Neuronal stem cell (in vitro differentiated cells): ENCODE results near the gene KRT3.

Source experiments
- DNase-seq: peaks from one replicate; pipeline ENCODE4 v3.0.0-alpha.2; 2013; ENCODE audit warnings: low spot score
- H2AFZ ChIP-seq: one replicate; pipeline ENCODE4 v1.6.1; 2013; ENCODE audit warnings: mild to moderate bottlenecking, low read length, inconsistent platforms
- H2AK5ac ChIP-seq: 2 replicates; pipeline ENCODE4 v1.6.1; 2013; ENCODE audit warnings: low read depth, mild to moderate bottlenecking, inconsistent platforms, low read length, moderate library complexity, mixed read lengths
- H2BK120ac ChIP-seq: 2 replicates; pipeline ENCODE4 v1.6.1; 2013; ENCODE audit warnings: low read depth, mild to moderate bottlenecking, inconsistent platforms, low read length, moderate library complexity, mixed read lengths
- H2BK12ac ChIP-seq: one replicate; pipeline ENCODE4 v1.6.1; 2013; ENCODE audit warnings: low read length, inconsistent platforms
- H2BK15ac ChIP-seq: 2 replicates; pipeline ENCODE4 v1.6.1; 2013; ENCODE audit warnings: mild to moderate bottlenecking, low read length, inconsistent platforms, mixed read lengths
- H2BK5ac ChIP-seq: one replicate; pipeline ENCODE4 v1.6.1; 2013; ENCODE audit warnings: inconsistent platforms, mild to moderate bottlenecking, low read length, moderate library complexity
- H3K14ac ChIP-seq: one replicate; pipeline ENCODE4 v1.6.1; 2013; ENCODE audit warnings: low read length, inconsistent platforms
- H3K18ac ChIP-seq: 2 replicates; pipeline ENCODE4 v1.6.1; 2013; ENCODE audit warnings: low read length, inconsistent platforms
- H3K23ac ChIP-seq: 2 replicates; pipeline ENCODE4 v1.6.1; 2013; ENCODE audit warnings: low read depth, mild to moderate bottlenecking, mixed read lengths, low read length, inconsistent platforms; ENCODE audit not compliant: poor library complexity
- H3K27ac ChIP-seq: replicated peaks from 3 replicates; pipeline ENCODE4 v1.5.1; 2013; ENCODE audit warnings: low read length, inconsistent platforms
- H3K27me3 ChIP-seq, 3 experiments: 2 replicates each; pipeline ENCODE4 v1.6.1; 2013; ENCODE audit warnings: low read length in 3 of 3, mild to moderate bottlenecking in 2 of 3, inconsistent platforms in 1 of 3, low read depth in 1 of 3, mixed read lengths in 1 of 3, moderate library complexity in 1 of 3; ENCODE audit not compliant: control insufficient read depth in 3 of 3, insufficient read depth in 3 of 3
- H3K36me3 ChIP-seq, 2 donors: replicated peaks in 1 of 2; 2 replicates each; pipeline ENCODE4 v1.6.1; 2013; ENCODE audit warnings: low read length in 2 of 2; ENCODE audit not compliant: control insufficient read depth in 2 of 2, insufficient read depth in 2 of 2
- H3K4ac ChIP-seq: 2 replicates; pipeline ENCODE4 v1.6.1; 2013; ENCODE audit warnings: inconsistent platforms, mild to moderate bottlenecking, low read length, moderate library complexity
- H3K4me1 ChIP-seq, 2 donors: 1 replicate in 1 of 2; 2 replicates in 1 of 2; pipeline ENCODE4 v1.6.1; 2013; ENCODE audit warnings: low read length in 2 of 2, low read depth in 1 of 2; ENCODE audit not compliant: control insufficient read depth in 2 of 2, insufficient read depth in 1 of 2
- H3K4me2 ChIP-seq: one replicate; pipeline ENCODE4 v1.6.1; 2013; ENCODE audit warnings: mild to moderate bottlenecking, low read length, inconsistent platforms; ENCODE audit not compliant: insufficient read depth, poor library complexity, severe bottlenecking
- H3K4me3 ChIP-seq, 2 donors: 2 replicates each; pipeline ENCODE4 v1.5.1; 2013; ENCODE audit warnings: low read length in 2 of 2, mild to moderate bottlenecking in 2 of 2, inconsistent platforms in 1 of 2, moderate library complexity in 1 of 2
- H3K79me1 ChIP-seq: one replicate; pipeline ENCODE4 v1.6.1; 2013; ENCODE audit warnings: low read depth, mild to moderate bottlenecking, inconsistent platforms, low read length, moderate library complexity
- H3K9ac ChIP-seq: one replicate; pipeline ENCODE4 v1.6.1; 2013; ENCODE audit warnings: mild to moderate bottlenecking, low read depth, low read length, inconsistent platforms; ENCODE audit not compliant: poor library complexity
- H3K9me3 ChIP-seq, 2 donors: replicated peaks in 1 of 2; 2 replicates each; pipeline versions ENCODE3 to v1.6.1; 2013; ENCODE audit warnings: low read length in 2 of 2, mild to moderate bottlenecking in 2 of 2, inconsistent platforms in 1 of 2, low read depth in 1 of 2, mixed read lengths in 1 of 2, moderate library complexity in 1 of 2; ENCODE audit not compliant: control insufficient read depth in 2 of 2, insufficient read depth in 1 of 2
- H4K8ac ChIP-seq: one replicate; pipeline ENCODE4 v1.6.1; 2013; ENCODE audit warnings: low read depth, mild to moderate bottlenecking, inconsistent platforms, low read length, moderate library complexity
- H4K91ac ChIP-seq: one replicate; pipeline ENCODE4 v1.6.1; 2013; ENCODE audit warnings: low read length, low read depth, mild to moderate bottlenecking, inconsistent platforms; ENCODE audit not compliant: poor library complexity
- WGBS, 2 donors: extraction: QIAGEN DNeasy Blood & Tissue Kit; methylation state at CpG; one replicate each; pipeline ENCODE4 v1.1.7; 2013; ENCODE audit warnings: missing lambda C conversion rate in 2 of 2, mixed read lengths in 1 of 2; ENCODE audit not compliant: insufficient read length in 2 of 2, insufficient replicate concordance in 1 of 2; ENCODE audit errors: extremely low coverage in 2 of 2; 5-methylcytosine and 5-hydroxymethylcytosine counted together

Gene KRT3

GRCh38 chr12:52767427-52767826, 28.5 kb downstream of the KRT3 start:
- no peaks in the 10 kb centered on the region for H3K36me3 ChIP-seq
- peaks cover 0 to 7% (median 0%) of the 10 kb centered on the region in 3 experiments for H3K27me3 ChIP-seq
- no peak overlapping the region for H3K23ac ChIP-seq
- H2BK5ac ChIP-seq: no peak overlapping the region
- no peak overlapping the region for H2AFZ ChIP-seq
- DNase-seq: no peak
- H3K4me2 ChIP-seq: no peak overlapping the region
- no peak overlapping the region for H3K4me3 ChIP-seq
- peaks cover 0 to 2% of the 10 kb centered on the region in 2 donors for H3K9me3 ChIP-seq
- no peak overlapping the region for H4K8ac ChIP-seq
- H3K4ac ChIP-seq: no peak overlapping the region
- no peak overlapping the region for H2BK120ac ChIP-seq
- no peak overlapping the region for H3K27ac ChIP-seq
- no peak overlapping the region for H3K9ac ChIP-seq
- no peaks in the 10 kb centered on the region for H3K79me1 ChIP-seq
- no peak overlapping the region for H3K18ac ChIP-seq
- no peak overlapping the region for H2BK15ac ChIP-seq
- no peak overlapping the region for H3K14ac ChIP-seq
- H2AK5ac ChIP-seq: no peak overlapping the region
- H4K91ac ChIP-seq: no peak overlapping the region
- H3K4me1 ChIP-seq: peaks cover 0 to under 1% of the 10 kb centered on the region in 2 donors
- WGBS, 2 donors: no CpG with 5 or more reads among the region's 3 CpGs
- no peak overlapping the region for H2BK12ac ChIP-seq

- no peak overlapping the region for H2BK120ac ChIP-seq
- no peak overlapping the region for H3K4ac ChIP-seq
- H4K8ac ChIP-seq: no peak overlapping the region
- no peaks in the 10 kb centered on the region for H3K36me3 ChIP-seq
- no peaks in the 10 kb centered on the region for H3K79me1 ChIP-seq
- H3K4me2 ChIP-seq: no peak overlapping the region
- H2AK5ac ChIP-seq: no peak overlapping the region
- H3K23ac ChIP-seq: no peak overlapping the region
- H2AFZ ChIP-seq: no peak overlapping the region
- H3K4me3 ChIP-seq: no peak overlapping the region
- no peak overlapping the region for H3K14ac ChIP-seq
- H4K91ac ChIP-seq: no peak overlapping the region
- H3K9ac ChIP-seq: no peak overlapping the region
- H3K27me3 ChIP-seq: peaks cover 0 to 4% (median 0%) of the 10 kb centered on the region in 3 experiments
- H2BK15ac ChIP-seq: no peak overlapping the region
- H3K18ac ChIP-seq: no peak overlapping the region
- no peaks in the 10 kb centered on the region for H3K4me1 ChIP-seq
- H2BK12ac ChIP-seq: no peak overlapping the region
- peaks cover 0 to 3% of the 10 kb centered on the region in 2 donors for H3K9me3 ChIP-seq
- no CpG with 5 or more reads among the region's 1 CpG for WGBS, 2 donors
- H2BK5ac ChIP-seq: no peak overlapping the region
- DNase-seq: no peak
- no peak overlapping the region for H3K27ac ChIP-seq
Measured at GRCh38 chr12:52767020-52767379, 28.9 kb downstream of the KRT3 start.

- Histone ChIP-seq H2BK15ac (no peak overlapping the region), H2BK5ac (no peak overlapping the region), H3K4me1 (no peaks in the 10 kb centered on the region), H2AK5ac (no peak overlapping the region), H3K23ac (no peak overlapping the region), H3K4ac (no peak overlapping the region), H3K27ac (no peak overlapping the region), H3K36me3 (no peaks in the 10 kb centered on the region), H3K9ac (no peak overlapping the region), H3K14ac (no peak overlapping the region), H3K9me3 (peaks cover 0 to 6% of the 10 kb centered on the region in 2 donors), H3K79me1 (no peaks in the 10 kb centered on the region), H4K8ac (no peak overlapping the region), H4K91ac (no peak overlapping the region), H3K18ac (no peak overlapping the region), H2BK12ac (no peak overlapping the region), H3K27me3 (no peaks in the 10 kb centered on the region), H3K4me3 (no peak overlapping the region), H3K4me2 (no peak overlapping the region), H2BK120ac (no peak overlapping the region), H2AFZ (no peak overlapping the region)
- DNase-seq: no peak
- WGBS, 2 donors: no CpG with 5 or more reads among the region's 5 CpGs
Measured at GRCh38 chr12:52766351-52767019, 29.4 kb downstream of the KRT3 start.

- Histone ChIP-seq H3K79me1 (no peaks in the 10 kb centered on the region), H2BK12ac (no peak overlapping the region), H3K14ac (no peak overlapping the region), H3K9me3 (peaks cover 0 to 6% of the 10 kb centered on the region in 2 donors), H2BK120ac (no peak overlapping the region), H3K27me3 (no peaks in the 10 kb centered on the region), H4K91ac (no peak overlapping the region), H2BK5ac (no peak overlapping the region), H3K4me2 (no peak overlapping the region), H4K8ac (no peak overlapping the region), H3K4me3 (no peak overlapping the region), H3K18ac (no peak overlapping the region), H3K9ac (no peak overlapping the region), H2AFZ (no peak overlapping the region), H2BK15ac (no peak overlapping the region), H3K4me1 (no peaks in the 10 kb centered on the region), H3K27ac (no peak overlapping the region), H3K4ac (no peak overlapping the region), H2AK5ac (no peak overlapping the region), H3K23ac (no peak overlapping the region), H3K36me3 (no peaks in the 10 kb centered on the region)
- DNase-seq: no peak
- WGBS, 2 donors: no CpG with 5 or more reads among the region's 1 CpG
Measured at GRCh38 chr12:52765702-52766101, 30.2 kb downstream of the KRT3 start.
